K562 (cell line): ENCODE measurements around the gene ADAM8. TPM values are rescaled to one million over a fixed set of nuclear protein-coding genes. Genes with fewer than 3 reads are reported as not detected.

Experiments used
- CTCFL ChIP-seq: IDR thresholded peaks from 2 replicates; pipeline ENCODE4 v1.6.1; 2011; ENCODE audit warnings: borderline replicate concordance, low read depth, mild to moderate bottlenecking, moderate library complexity, low read length; ENCODE audit not compliant: insufficient read depth, poor library complexity, severe bottlenecking
- E2F6 ChIP-seq, 2 experiments: IDR thresholded peaks; 2 replicates each; pipeline ENCODE4 v1.6.1; 2011; ENCODE audit warnings: borderline replicate concordance in 1 of 2, control low read depth in 1 of 2, low read depth in 1 of 2, low read length in 1 of 2, mild to moderate bottlenecking in 1 of 2, mixed read lengths in 1 of 2, moderate library complexity in 1 of 2; ENCODE audit not compliant: insufficient read depth in 1 of 2, insufficient read length in 1 of 2, poor library complexity in 1 of 2, severe bottlenecking in 1 of 2; ENCODE audit errors: extremely low read depth in 1 of 2
- EP300 ChIP-seq: IDR thresholded peaks from 2 replicates; pipeline ENCODE4 v1.6.1; 2012; ENCODE audit warnings: low read length, improper control_type of control experiment
- FOXJ2 ChIP-seq: fragments of 200-800 bp; sonication (Bioruptor generic); IDR thresholded peaks from 2 replicates; pipeline ENCODE4 v1.6.1; 2016; ENCODE audit warnings: missing genetic modification characterization, missing compliant biosample characterization
- FOXK2 ChIP-seq, 2 experiments: fragments of 450-650 bp; IDR thresholded peaks in 1 of 2; conservative IDR thresholded peaks in 1 of 2; 2 replicates each; pipeline ENCODE4 v1.6.1; 2016; ENCODE audit warnings: low read depth in 2 of 2, mild to moderate bottlenecking in 1 of 2
- FOXP1 ChIP-seq: sonication (generic); formaldehyde crosslinking; IDR thresholded peaks from 2 replicates; pipeline ENCODE4 v1.8.0; 2022; ENCODE audit warnings: mild to moderate bottlenecking, missing genetic modification reagents
- GABPA ChIP-seq: fragments of 200-800 bp; sonication (Bioruptor generic); conservative IDR thresholded peaks from 2 replicates; pipeline ENCODE4 v1.6.1; 2016; ENCODE audit warnings: low read depth, missing genetic modification characterization, missing compliant biosample characterization
- HDAC1 ChIP-seq, 2 experiments: fragments of 450-650 bp; IDR thresholded peaks; 2 replicates each; pipeline ENCODE4 v1.6.1; 2016 to 2017; ENCODE audit warnings: inconsistent platforms in 1 of 2, mild to moderate bottlenecking in 1 of 2, moderate library complexity in 1 of 2
- NBN ChIP-seq: fragments of 450-650 bp; IDR thresholded peaks from 2 replicates; pipeline ENCODE4 v1.6.1; 2016; ENCODE audit warnings: low read depth, mild to moderate bottlenecking
- NKRF ChIP-seq: fragments of 450-650 bp; IDR thresholded peaks from 2 replicates; pipeline ENCODE4 v1.6.1; 2016; ENCODE audit warnings: borderline replicate concordance
- PHB2 ChIP-seq: fragments of 450-650 bp; IDR thresholded peaks from 2 replicates; pipeline ENCODE4 v1.6.1; 2017; ENCODE audit warnings: low read depth
- POLR2AphosphoS5 ChIP-seq: IDR thresholded peaks from 2 replicates; pipeline ENCODE4 v1.6.1; 2011; ENCODE audit warnings: mild to moderate bottlenecking, low read depth, low read length, moderate library complexity; ENCODE audit not compliant: control insufficient read depth, insufficient read depth
- SAP30 ChIP-seq: fragments of 200-600 bp; sonication (generic); IDR thresholded peaks from 2 replicates; pipeline ENCODE4 v1.6.1; 2012; ENCODE audit warnings: borderline replicate concordance, low read depth, mild to moderate bottlenecking, moderate library complexity, low read length, control low read depth, inconsistent platforms; ENCODE audit not compliant: insufficient read depth, poor library complexity, severe bottlenecking
- SMAD4 ChIP-seq: fragments of 250-450 bp; sonication (Bioruptor Pico); conservative IDR thresholded peaks from 2 replicates; pipeline ENCODE4 v1.8.0; 2021; ENCODE audit warnings: inconsistent platforms, mild to moderate bottlenecking, moderate library complexity
- TEAD2 ChIP-seq: fragments of 450-650 bp; IDR thresholded peaks from 2 replicates; pipeline ENCODE4 v1.6.1; 2016; ENCODE audit warnings: missing genetic modification characterization, control low read depth, missing compliant biosample characterization
- YY1 ChIP-seq, 3 experiments: IDR thresholded peaks; 2 replicates each; pipeline ENCODE4 v1.6.1; 2011; ENCODE audit warnings: low read length in 2 of 3, mild to moderate bottlenecking in 2 of 3, moderate library complexity in 2 of 3, borderline replicate concordance in 1 of 3, control low read depth in 1 of 3, low read depth in 1 of 3; ENCODE audit not compliant: insufficient read depth in 3 of 3, insufficient replicate concordance in 2 of 3, control insufficient read depth in 1 of 3, insufficient read length in 1 of 3; ENCODE audit errors: extremely low read depth in 1 of 3
- ZEB2 ChIP-seq: fragments of 450-650 bp; IDR thresholded peaks from 2 replicates; pipeline ENCODE4 v1.6.1; 2016
- polyA plus RNA-seq, 8 experiments: library from polyadenylated mRNA; depleted of rRNA in 4 of 8; stranded (reverse) in 5 of 8; unstranded in 3 of 8; fragments of >200 nt; fragmentation: Nextera tagmentation in 2 of 8; fragmentation: Illumina TruSeq in 1 of 8; extraction: Ambion mirVana in 2 of 8; extraction: Trizol in 1 of 8; gene quantifications; 2 replicates each; pipeline versions ENCODE4 v1.2.1 to v1.2.3, GENCODE V29; 2011 to 2014; ENCODE audit warnings: inconsistent platforms in 1 of 8, missing spikeins in 1 of 8
- total RNA-seq, 7 experiments: library from RNA; depleted of rRNA in 6 of 7; stranded (reverse); fragments of >200 nt in 6 of 7; fragmentation: Illumina TruSeq in 2 of 7; extraction: Trizol in 2 of 7; gene quantifications; 2 replicates each; pipeline versions ENCODE4 v1.2.1 to v1.2.3, GENCODE V29; 2011 to 2021; ENCODE audit warnings: low replicate concordance in 1 of 7
- TF ChIP-seq, protein P1 (sequence below), 3 experiments: IDR thresholded peaks in 2 of 3; conservative IDR thresholded peaks in 1 of 3; 2 replicates each; pipeline ENCODE4 v1.5.1; 2011 to 2012; ENCODE audit warnings: low read length in 3 of 3, mild to moderate bottlenecking in 3 of 3, control low read depth in 2 of 3, improper control_type of control experiment in 1 of 3, inconsistent platforms in 1 of 3, low read depth in 1 of 3, mixed read lengths in 1 of 3, moderate library complexity in 1 of 3; ENCODE audit not compliant: insufficient read depth in 2 of 3

ADAM8 gene
- total and polyA plus RNA-seq, 9 of the 15 experiments (the other 6 are each of a cell fraction or from before 2014, with no cell fraction given): 0.07 to 7.0 (median 1.1) TPM

DNA sequence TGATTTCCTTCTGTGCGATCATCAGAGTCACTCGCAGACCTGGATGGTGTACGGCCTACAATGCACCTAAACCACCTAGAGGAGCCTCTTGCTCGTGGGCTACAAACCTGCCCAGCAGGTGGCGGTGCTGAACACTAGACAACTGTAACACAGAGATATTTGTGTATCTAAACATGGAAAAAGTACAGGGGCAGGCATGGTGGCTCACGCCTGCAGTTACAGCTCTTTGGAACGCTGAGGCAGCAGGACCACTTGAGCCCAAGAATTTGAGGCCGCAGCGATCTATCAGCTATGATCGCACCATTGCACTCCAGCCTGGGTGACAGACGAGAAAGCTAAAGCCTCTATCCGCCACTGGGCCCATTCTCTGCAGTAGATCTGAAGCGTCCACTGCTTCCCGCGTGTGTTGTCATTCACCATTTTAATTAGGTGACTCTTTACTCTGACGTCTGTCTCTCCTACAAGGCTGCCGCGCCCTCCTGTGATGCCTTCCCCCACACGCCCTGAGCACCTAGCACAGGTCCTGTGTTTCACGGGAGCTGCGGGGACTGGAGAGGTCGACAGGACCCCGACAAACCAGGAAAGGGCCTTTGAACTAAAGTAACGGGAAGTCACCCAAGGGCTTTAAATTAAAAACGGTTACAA is 31.2 kb upstream of the ADAM8 start (continued):
- TF ChIP-seq YY1 (IDR thresholded peaks at IDR 0.05; ENCODE audit: borderline replicate concordance in 1 of 3, control insufficient read depth in 1 of 3, extremely low read depth in 1 of 3, insufficient read depth in 3 of 3, insufficient read length in 1 of 3, insufficient replicate concordance in 2 of 3, low read depth in 1 of 3, low read length in 2 of 3) (peak in 2 of 3 experiments; percentile 37 to 52), E2F6 (IDR thresholded peaks at IDR 0.05; ENCODE audit: borderline replicate concordance in 1 of 2, extremely low read depth in 1 of 2, insufficient read depth in 1 of 2, insufficient read length in 1 of 2, low read depth in 1 of 2, low read length in 1 of 2, poor library complexity in 1 of 2, severe bottlenecking in 1 of 2) (peak in 1 of 2 experiments; percentile 22), POLR2AphosphoS5 (peak; percentile 48), SAP30 (peak; percentile 60), ZEB2 (peak; percentile 81), FOXK2 (conservative IDR thresholded peaks at IDR 0.05 in 1 of 2, IDR thresholded peaks at IDR 0.05 in 1 of 2; ENCODE audit: low read depth in 2 of 2) (peak; percentile 46 to 63; a peak in 2 of 4 replicates), GABPA (tag) (no peak), FOXP1 (no peak; the same call in 1 of the 2 replicates), CTCFL (peak; percentile 55), EP300 (peak; percentile 11; the same call in 1 of the 2 replicates), HDAC1 (IDR thresholded peaks at IDR 0.05) (0 out of 4 replicates have a peak, but pooled peaks of 1 of the 2 experiments have one; percentile 22), NBN (peak; percentile 46; the same call in 1 of the 2 replicates), TEAD2 (tag) (no peak), FOXJ2 (tag) (peak; percentile 87), SMAD4 (CRISPR knock-in tag) (no peak), NKRF (peak; percentile 40; the same call in 1 of the 2 replicates), PHB2 (no peak)
- TF ChIP-seq, protein P1, sequence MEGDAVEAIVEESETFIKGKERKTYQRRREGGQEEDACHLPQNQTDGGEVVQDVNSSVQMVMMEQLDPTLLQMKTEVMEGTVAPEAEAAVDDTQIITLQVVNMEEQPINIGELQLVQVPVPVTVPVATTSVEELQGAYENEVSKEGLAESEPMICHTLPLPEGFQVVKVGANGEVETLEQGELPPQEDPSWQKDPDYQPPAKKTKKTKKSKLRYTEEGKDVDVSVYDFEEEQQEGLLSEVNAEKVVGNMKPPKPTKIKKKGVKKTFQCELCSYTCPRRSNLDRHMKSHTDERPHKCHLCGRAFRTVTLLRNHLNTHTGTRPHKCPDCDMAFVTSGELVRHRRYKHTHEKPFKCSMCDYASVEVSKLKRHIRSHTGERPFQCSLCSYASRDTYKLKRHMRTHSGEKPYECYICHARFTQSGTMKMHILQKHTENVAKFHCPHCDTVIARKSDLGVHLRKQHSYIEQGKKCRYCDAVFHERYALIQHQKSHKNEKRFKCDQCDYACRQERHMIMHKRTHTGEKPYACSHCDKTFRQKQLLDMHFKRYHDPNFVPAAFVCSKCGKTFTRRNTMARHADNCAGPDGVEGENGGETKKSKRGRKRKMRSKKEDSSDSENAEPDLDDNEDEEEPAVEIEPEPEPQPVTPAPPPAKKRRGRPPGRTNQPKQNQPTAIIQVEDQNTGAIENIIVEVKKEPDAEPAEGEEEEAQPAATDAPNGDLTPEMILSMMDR (IDR thresholded peaks at IDR 0.05 in 2 of 3, conservative IDR thresholded peaks at IDR 0.05 in 1 of 3; ENCODE audit: insufficient read depth in 2 of 3, low read depth in 1 of 3, low read length in 3 of 3): peak; percentile 78 to 87 (median 86)
